Measurements from ENCODE around the gene ZNF256.

The ZNF256 gene

DNA sequence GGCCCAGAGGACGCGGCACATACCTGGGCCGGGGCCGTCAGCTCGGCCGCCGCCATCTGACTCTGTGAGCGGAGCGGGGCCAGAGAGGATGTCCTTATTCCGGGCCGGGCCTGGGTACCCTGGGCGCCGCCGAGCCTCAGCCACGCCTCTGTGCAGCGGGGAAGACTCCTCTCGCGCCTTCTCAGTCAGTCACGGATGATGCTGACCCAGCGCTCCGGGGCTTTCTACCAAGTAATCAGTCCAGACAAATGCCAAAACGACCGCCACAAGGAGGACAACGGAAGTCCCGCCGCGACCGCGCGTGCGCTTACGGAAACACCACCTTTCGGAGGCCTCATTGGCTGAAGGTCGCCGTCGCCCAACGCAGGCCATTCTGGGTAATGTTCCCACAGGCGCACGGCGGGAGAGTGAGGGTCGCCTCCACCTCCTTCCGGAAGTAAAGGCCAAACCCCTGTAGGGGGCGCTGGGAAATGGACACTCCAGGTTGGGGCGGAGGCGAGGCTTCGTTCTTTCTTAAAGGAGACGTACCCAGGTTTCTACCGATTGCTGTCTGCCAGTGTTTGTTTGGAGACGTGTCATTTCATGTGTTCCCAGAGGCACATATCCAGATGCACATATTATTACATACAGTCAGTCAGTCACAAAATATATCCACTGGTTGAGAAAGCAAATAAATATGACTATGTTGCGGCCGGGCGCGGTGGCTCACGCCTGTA is at the start of gene ZNF256:
ZNF256 (minus strand) TSS at position 288 of the 716 bp plus-strand sequence; CDS start at position 56, 232 bp downstream.
- DNase-seq, result peak; percentile 78 to 94

DNA sequence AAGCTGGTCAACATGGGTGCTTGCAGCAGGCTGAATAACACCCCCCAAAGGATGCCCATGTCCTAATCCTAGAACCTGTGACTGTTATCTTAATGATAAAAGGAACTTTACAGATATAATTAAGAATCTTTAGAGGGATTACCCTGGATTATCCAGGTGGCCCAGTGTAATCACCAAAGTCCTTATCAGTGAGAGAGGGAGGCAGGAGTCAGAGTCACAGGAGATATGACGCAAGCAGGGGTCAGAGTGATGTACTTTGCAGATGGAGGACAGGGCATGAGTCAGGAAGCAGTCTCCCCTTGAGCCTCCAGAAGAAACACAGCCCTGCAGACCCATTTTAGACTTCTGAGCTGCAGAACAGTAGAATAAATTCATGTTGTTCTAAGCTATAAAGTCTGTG is 45.3 kb upstream of the ZNF256 start:
- DNase-seq, result no peak

DNA sequence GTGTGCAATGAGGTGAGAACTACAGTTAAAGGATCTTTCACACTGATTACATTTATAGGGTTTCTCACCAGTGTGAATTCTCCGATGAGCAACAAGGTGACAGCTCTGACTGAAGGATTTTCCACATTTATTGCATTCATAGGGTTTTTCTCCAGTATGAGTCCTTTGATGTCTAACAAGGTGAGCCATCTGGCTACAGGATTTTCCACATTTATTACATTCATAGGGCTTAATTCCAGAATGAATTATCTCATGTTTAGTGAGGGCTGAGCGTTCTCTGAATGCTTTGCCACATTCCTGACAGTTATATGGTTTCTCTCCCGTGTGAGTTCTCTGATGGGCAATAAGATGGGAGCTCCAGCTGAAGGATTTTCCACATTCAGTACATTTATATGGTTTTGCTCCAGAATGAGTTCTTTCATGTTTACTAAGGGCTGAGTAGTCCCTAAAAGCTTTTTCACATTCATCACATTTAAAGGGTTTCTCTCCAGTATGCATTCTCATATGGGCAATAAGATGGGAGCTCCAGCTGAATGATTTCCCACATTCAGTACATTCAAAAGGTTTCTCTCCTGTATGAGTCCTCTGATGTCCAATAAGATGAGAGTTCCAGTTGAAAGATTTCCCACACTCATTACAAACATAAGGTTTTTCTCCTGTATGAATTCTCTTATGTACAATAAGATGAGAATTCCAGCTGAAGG is 31.2 kb upstream of the ZNF256 start:
- DNase-seq, result no peak

DNA sequence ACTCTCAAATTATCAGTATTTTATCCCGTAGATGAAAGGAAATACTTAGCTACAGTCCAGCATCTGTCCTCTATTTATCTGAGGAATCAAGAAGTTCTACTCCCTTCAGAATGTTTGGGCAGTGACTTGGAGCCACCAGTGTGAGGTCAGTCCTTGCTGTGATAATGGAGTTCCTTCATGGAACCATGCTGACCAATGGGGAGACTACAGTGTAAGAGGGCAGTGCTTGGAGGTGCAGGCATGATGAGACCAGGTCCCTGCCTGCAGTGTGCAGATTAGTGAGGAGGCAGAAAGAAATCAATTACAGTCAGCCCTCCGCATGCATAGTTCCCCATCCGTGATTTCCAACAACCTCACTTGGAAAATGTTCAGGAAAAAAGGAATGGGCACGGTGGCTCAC is 26.9 kb upstream of the ZNF256 start, which contains the start of gene C19orf18:
C19orf18 (minus strand) TSS at position 101 of the 400 bp plus-strand sequence. CDS start 102 bp downstream, outside the sequence.
- DNase-seq, result no peak

DNA sequence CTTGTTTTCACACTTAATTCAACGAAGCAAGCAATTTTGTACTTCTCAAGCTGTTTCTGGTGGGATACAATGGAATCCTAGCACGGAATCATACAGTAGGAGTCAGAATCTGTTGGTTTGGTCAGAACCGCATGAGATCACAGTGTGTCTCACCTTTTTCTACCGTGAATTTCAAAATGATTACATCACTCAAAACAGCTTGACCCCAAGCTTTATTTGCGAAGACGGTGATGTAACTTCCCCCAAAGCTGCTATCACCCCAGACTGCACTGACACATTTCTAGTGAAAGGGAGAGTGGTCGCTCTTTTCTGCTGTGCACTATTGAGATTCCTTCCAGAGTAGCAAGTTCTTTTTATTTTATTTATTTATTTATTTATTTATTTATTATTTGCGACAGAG is 17.3 kb upstream of the ZNF256 start:
- DNase-seq, result no peak

DNA sequence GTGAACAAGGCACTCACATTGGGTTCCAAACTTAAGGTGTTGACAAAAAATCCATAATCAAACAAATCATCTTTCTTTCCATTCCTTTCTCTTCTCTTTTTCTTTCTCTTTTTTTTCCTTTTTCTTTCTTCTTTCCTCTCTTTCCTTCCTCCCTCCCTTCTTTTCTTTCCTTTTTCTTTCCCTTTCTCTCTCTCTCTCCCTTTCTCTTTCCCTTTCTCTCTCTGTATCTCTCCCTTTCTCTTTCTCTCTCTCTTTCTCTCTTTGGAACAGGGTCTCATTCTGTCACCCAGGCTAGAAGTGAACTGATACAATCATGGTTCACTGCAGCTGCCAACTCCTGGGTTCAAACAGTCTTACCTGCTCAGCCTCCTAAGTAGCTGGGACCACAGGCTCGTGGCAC is 14.3 kb upstream of the ZNF256 start:
- DNase-seq, result no peak

DNA sequence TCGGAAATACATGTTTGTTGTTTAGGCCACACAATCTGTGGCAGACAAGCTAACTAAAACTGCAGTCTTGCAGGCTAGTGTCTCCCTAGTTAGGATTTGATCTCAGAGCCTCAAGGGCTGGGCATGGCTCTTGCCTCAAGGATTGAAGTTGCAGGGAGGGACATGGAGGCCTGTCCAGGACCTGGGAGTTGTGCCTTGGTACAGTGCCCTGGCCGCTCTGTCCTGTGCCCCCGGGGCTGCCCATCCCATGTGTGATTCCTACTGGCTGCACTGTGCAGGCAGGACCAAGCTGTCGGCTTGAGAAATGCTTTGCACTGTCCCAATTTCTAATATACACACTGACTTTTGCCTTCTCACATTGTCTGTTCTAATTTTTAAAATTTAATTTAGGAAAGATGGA is 7.5 kb upstream of the ZNF256 start:
- no peak for DNase-seq

DNA sequence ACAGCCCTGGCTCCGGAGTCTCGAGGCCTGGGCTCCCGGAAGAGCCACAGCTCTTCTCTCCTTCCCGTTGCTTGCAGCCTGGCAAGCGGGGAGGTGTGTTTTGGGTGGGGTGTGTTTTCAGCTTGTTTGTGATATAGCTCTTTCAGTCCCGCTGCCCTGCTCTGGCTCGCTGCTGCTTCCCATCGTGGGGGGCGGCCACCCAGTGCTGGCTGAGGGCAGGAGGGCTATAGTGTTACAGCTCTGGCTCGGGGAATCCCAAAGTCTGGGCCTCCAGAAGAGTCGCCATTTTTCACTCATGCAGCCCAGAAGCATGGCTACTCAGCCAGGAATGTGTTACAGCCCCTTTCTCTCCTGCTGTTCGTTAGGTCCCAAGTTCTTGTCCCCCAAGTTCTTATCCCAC is 2.2 kb upstream of the ZNF256 start:
- DNase-seq, result no peak

DNA sequence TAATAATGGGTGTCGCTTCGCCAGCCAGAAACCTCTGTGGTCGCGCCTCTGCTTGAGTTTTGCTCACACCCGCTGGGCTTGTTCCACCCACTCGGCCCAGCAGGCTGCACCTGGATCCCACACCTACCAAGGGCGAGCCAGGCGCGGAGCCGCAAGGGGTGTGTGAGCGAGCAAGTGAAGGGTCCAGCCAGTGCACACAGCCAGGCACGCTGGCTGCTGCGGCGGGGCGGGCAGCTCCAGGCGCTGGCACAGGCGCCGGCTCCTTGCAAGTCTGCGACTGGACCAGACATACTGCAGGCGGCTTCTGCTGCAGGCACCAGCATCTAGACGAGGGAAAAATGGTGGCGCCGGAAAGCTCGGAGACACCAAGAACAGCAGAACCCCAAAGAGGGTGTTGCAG is 1.8 kb upstream of the ZNF256 start:
- no peak for DNase-seq

DNA sequence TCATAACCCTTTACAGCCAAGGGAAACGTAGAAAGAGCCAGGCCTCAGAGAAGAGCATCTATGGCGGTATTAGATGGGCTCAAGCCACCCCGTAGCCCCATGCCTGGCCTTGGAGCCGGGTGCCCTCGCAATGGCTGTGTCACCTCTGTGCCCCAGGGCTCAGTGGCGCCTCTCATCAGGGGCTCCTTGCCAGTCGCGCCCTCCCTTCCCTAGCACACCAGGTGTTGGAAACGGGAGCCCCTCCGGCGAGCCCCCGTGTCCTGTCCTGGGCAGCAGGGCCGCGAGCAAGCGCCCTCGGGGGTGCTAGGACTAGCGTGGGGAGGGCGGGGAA is 453 bp downstream of the ZNF256 start:
- no peak for DNase-seq

DNA sequence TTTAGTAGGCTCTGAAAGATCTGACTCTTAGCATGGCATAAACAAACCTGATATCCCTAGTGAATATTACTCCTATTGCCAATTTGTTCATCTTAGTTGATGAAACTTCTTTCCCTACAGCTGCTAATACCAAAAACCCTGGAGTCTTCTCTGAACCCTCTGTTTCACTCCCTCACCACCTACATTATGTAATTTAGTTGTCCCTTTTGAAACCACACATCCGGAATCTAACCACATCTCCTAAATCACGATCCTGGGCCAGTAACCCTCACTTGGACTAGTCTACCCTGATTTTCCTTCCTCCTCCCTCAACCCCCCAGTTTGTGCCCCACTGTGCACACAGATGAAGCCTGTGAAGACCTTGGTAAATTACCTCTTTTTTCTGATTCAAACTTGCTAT is 1.2 kb downstream of the ZNF256 start:
- no peak for DNase-seq

DNA sequence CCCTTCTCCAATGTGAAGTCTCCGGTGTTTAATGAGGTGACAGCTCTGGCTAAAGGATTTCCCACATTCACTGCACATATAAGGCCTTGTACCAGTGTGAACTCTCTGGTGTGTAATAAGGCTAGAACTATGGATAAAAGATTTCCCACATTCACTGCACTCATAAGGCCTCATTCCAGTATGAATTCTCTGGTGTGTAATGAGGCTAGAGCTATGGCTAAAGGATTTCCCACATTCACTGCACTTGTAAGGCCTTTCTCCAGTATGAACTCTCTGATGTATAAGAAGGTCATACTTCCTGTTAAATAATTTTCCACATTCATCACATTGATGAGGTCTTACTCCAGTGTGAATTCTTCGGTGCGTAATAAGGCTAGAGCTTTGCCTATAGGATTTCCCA is 5.9 kb downstream of the ZNF256 start:
- DNase-seq, result no peak

DNA sequence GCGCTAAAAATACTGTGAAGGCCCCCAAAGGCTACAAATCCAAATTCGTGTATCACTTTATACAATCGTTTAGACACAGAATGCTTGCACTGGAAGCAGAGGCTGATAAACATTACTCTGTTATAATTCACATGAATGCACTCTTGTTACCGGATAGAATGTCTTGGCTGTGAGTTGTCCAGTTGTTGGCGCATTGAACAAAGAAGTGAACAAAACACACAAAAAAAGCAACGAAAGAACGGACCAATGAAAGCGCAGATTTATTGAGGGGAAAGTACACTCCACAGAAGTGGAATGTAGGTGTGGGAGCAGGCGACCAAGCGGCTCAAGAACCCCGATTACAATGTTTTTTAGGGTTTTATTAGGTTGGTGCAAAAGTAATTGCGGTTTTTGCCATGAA is 11.8 kb downstream of the ZNF256 start:
- DNase-seq, result no peak

DNA sequence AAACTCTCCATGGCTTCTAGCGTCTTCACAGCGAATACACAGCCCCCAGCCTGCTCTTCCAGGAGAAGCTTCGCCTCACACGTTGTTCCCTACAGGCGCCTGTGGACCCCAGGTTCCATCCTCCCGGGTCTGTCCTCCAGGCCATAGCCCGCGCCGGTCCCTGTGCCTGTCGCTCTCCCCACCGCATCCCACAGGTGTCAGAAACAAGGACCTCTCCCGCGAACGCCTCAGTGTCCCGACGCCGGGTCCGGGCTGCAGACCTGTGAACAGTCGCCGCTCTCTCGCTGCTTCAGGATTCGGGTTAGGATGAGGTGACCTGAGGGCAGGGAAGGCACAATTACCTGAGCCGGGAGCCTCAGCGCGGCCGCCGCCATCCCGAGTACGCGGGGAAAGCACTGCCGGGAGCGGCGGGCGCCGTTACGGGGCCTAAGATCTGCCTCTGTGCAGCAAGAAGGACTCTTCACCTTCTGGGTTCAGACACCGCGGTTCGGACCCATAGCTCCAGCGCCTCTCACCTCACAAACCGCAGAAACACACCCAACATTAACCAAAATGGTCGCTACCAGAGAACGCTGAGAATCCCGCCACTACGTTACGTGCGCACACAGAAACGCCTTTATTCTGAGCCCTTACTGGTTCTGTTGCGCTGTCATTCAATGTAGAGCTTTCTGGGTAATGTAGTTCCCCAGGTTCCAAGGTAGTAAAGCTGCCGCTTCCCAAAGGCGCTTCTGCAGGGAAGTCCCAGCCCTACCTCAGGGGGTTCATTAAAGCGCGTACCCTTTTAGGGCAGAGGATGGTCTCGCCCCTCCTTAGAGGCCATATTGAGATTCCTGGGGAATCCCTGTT is 12.5 kb downstream of the ZNF256 start, which contains the start of gene ZNF418:
ZNF418 (minus strand) TSS at position 583 of the 846 bp plus-strand sequence. CDS start 1,580 bp downstream, outside the sequence.
- DNase-seq, result no peak

DNA sequence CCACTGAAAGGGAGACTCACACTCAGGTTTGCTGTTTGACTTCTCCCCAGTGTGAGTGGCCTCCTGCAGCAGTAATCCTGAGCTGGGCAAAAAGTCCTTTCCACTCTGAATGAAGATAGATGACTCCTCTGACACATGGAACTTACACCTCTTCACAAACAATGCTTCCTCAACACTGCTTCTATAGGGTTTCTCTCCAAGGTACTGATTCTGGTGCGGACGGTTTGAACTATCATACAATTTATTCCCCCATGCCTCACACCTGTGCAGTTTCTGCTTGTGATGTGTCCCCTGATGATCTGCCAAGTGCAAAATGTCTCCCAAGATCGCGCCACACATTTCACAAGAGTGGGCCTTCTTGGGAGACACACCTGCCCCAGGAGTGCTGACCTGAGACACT is 19.9 kb downstream of the ZNF256 start:
- DNase-seq, result no peak

DNA sequence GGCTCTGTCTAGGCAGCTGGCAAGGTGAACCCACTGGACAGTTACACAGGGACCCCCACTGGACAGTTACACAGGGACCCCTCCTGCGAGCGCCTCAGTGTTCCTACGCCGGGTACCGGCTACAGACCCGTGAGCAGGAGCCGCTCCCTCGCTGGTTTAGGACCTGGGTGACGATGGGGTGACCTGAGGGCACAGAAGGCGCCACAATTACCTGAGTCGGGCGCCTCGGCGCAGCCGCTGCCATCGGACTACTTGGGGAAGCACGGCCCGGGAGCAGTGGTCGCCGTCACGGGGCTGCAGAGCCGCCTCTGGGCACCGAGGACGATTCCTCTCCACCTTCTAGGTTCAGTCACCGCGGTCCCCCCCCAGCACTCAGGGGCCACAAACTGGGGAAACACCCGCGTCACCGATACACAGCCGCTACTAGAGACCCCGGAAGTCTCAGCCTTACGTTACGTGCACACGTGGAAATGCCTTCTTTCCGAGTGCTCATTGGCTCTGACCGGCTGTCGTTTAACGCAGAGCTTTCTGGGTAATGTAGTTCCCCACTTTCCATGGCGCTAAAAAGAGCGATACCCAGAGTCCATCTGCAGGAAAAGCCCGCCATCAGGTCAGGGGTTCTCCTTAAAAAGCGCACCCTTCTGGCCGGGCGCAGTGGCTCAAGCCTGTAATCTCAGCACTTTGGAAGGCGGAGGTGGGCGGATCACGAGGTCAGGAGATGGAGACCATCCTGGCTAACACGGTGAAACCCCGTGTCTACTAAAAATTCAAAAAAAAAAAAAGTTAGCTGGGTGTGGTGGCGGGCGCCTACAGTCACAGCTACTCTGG is 31.1 kb downstream of the ZNF256 start, which contains the start of gene ZNF417:
ZNF417 (minus strand) TSS at position 425 of the 828 bp plus-strand sequence; CDS start at position 244, 181 bp downstream.
- DNase-seq, result peak; percentile 86 to 90

DNA sequence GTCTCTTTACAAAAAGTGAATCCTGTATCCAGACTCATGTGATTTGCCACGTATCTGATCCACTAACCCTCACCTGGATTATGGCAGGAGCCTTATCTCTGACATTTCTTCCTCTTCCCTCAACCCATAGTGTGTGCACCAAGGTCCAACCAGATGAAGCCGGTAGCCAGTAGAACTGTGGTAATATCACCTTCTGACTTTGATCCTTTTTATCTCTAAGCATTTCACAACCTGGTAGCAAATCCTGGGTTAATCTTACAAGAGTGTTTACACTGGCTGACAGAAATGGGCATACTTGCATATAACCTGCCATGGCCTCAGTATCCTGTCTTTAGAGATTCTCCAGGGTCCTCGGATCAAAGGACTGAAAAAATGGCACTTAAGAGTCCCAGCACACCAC is 33.0 kb downstream of the ZNF256 start:
- no peak for DNase-seq

DNA sequence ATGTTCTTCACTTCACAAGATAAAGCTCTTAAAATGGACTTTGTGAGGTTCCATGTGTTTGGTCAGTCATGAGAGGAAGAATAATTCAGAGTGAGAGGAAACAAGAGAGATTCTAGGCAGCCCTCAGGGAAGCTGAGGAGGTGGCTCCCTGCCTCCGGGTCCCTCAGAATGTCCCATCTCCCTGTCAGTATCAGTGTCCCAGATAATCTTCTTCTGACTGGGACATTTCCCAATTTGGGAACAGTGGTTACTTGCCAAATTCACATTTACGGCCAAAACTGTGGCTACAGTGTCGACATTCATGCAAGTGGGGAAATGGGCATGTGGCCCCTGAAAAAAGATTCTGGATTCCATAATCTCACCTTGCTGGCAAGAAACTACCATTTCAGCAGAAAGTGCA is 40.1 kb downstream of the ZNF256 start:
- DNase-seq, result no peak

DNA sequence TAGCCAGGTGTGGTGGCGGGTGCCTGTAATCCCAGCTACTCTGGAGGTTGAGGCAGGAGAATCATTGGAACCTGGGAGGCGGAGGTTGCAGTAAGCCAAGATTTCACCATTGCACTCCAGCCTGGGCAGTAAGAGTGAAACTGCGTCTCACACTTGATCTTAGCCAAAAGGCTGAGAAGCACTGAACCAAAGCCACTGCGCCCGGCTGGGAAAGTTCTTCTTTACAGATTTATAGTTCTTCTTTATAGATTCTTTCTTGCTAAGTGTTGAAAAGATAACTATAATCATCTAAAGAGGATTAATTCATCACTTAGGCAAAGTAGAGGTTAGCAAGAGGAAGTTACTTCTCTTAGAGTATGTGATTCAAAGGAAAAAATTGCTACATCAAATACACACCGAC is 42.2 kb downstream of the ZNF256 start:
- DNase-seq, result no peak

DNA sequence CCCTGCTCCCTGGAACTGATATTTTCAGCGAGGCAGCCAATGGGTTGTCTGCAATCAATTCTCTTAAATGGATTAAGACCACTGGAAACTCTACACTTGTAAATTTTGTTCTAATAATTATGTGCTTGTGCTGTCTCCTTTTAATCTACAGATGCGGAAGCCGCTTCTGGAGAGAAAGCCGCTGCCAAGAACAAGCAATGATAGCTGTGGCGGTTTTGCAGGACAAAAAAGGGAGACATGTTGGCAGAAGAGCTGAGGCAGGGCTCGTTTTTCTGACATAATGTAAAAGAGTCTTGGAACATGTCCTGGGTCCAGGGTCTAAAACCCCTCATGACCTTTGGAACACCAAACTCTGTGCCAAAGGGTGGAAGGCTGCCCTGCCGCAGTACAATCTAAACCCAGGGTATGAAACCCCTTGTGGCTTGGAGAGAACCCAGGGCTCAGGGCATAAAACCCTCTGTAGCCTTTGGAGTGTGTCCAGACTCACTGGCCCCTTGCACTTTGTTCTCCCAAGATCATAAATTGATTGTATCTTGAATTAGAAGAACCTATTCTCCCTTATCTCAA is 43.8 kb downstream of the ZNF256 start:
- DNase-seq, result no peak

DNA sequence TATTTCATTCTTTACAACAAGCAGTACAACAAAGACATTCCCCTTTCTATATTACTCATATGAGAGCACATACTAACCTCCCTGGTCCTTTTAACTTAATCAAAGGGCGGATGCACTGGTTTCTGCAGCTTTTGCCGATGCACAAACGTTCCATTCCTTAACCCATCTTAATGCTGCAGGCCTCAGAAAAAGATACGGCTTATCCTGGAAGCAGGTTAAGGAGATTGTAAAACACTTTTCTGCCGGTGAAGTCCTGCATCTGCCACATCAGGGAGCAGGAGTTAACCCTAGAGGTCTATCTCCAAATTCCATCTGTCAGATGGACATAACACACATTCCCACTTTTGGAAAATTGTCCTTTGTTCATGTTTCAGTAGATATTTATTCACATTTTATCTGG is 47.2 kb downstream of the ZNF256 start:
- no peak for DNase-seq
